Measurements from ENCODE around the gene ATXN7L1. TPM values are rescaled to one million over a fixed set of nuclear protein-coding genes. Genes with fewer than 3 reads are reported as not detected.
A peak's percentile ranks its signal among the peaks of the same experiment; 100 is the strongest.

Gene ATXN7L1
- total RNA-seq, 4 donors from 2014 or later, result 8.0 to 14.1 (median 10.6) TPM

DNA sequence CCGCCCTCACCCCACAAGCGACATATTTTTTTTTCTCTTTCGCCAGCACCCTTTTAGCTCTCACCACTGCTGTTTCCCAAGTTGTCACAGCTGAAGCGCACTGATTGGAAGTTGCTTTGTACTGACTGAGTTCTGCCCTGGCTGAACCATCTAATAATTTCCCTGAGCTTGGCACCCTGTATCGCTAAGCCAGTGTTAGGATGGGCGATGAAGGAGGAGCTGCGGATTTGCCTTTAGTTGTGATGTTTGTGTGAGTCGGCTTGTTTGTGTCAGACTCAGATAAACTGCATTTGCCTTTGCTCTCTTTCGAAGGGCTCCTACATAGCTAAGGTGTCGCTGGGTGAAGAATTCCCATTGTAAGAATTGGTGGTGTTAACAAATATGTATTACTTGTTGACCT, 1.3 kb upstream of the ATXN7L1 start:
- H3K36me3 ChIP-seq, result peaks cover 0 to 6% (median 0%) of the 10 kb centered on the region in 3 donors
- H3K27me3 ChIP-seq, result no peaks in the 10 kb centered on the region
- TF ChIP-seq, protein P1, sequence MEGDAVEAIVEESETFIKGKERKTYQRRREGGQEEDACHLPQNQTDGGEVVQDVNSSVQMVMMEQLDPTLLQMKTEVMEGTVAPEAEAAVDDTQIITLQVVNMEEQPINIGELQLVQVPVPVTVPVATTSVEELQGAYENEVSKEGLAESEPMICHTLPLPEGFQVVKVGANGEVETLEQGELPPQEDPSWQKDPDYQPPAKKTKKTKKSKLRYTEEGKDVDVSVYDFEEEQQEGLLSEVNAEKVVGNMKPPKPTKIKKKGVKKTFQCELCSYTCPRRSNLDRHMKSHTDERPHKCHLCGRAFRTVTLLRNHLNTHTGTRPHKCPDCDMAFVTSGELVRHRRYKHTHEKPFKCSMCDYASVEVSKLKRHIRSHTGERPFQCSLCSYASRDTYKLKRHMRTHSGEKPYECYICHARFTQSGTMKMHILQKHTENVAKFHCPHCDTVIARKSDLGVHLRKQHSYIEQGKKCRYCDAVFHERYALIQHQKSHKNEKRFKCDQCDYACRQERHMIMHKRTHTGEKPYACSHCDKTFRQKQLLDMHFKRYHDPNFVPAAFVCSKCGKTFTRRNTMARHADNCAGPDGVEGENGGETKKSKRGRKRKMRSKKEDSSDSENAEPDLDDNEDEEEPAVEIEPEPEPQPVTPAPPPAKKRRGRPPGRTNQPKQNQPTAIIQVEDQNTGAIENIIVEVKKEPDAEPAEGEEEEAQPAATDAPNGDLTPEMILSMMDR (IDR thresholded peaks at IDR 0.05), result no peak
- intact Hi-C loops (cut with DNase I), result loop anchor here (10.0 kb wide), 1 partner anchor 113 kb away; no protein-coding TSS in a partner anchor
- H3K4me3 ChIP-seq, result peak overlapping the region; percentile 61 to 93 (median 72)
- H3K4me1 ChIP-seq, result peaks cover 5 to 41% (median 20%) of the 10 kb centered on the region in 3 donors
- no peaks in the 10 kb centered on the region for H3K9me3 ChIP-seq
- DNase-seq, result no peak
- peak overlapping the region in 2 of 4 donors; percentile 62 to 91 for H3K27ac ChIP-seq
- WGBS, 2 donors, result 67 to 78% methylated on average over 10 of the region's 10 CpGs

- intact Hi-C loops (cut with DNase I), result loop anchor here (10.0 kb wide), 1 partner anchor 112 kb away; no protein-coding TSS in a partner anchor
- TF ChIP-seq POLR2A (IDR thresholded peaks at IDR 0.05), result no peak
- TF ChIP-seq, protein P1 (IDR thresholded peaks at IDR 0.05), result no peak
- peak overlapping the region; percentile 61 to 93 (median 72) for H3K4me3 ChIP-seq
- peak overlapping the region; percentile 62 to 92 (median 82) for H3K27ac ChIP-seq
- 1 to 6% methylated on average over 13 to 19 of the region's 42 CpGs for WGBS, 2 donors
- H3K9me3 ChIP-seq, result no peaks in the 10 kb centered on the region
- H3K4me1 ChIP-seq, result peaks cover 5 to 41% (median 20%) of the 10 kb centered on the region in 3 donors
- H3K36me3 ChIP-seq, result peaks cover 0 to 6% (median 0%) of the 10 kb centered on the region in 3 donors
- DNase-seq, result no peak
- no peaks in the 10 kb centered on the region for H3K27me3 ChIP-seq
Observed at GRCh38 chr7:105876964-105877601, 684 bp upstream of the ATXN7L1 start.

- DNase-seq, result no peak
- TF ChIP-seq, protein P1 (IDR thresholded peaks at IDR 0.05), result no peak
- no peaks in the 10 kb centered on the region for H3K9me3 ChIP-seq
- H3K27me3 ChIP-seq, result no peaks in the 10 kb centered on the region
- peaks cover 0 to 6% (median 0%) of the 10 kb centered on the region in 3 donors for H3K36me3 ChIP-seq
- intact Hi-C loops (cut with DNase I), result loop anchor here (10.0 kb wide), 1 partner anchor 111 kb away; no protein-coding TSS in a partner anchor
- peak overlapping the region in 3 of 4 donors; percentile 88 to 91 (median 89) for H3K27ac ChIP-seq
- H3K4me3 ChIP-seq, result peak overlapping the region; percentile 69 to 93 (median 72)
- 28 to 33% methylated on average over 4 of the region's 4 CpGs for WGBS, 2 donors
- peaks cover 5 to 40% (median 20%) of the 10 kb centered on the region in 3 donors for H3K4me1 ChIP-seq
Observed at GRCh38 chr7:105875505-105875904, 894 bp downstream of the ATXN7L1 start.

DNA sequence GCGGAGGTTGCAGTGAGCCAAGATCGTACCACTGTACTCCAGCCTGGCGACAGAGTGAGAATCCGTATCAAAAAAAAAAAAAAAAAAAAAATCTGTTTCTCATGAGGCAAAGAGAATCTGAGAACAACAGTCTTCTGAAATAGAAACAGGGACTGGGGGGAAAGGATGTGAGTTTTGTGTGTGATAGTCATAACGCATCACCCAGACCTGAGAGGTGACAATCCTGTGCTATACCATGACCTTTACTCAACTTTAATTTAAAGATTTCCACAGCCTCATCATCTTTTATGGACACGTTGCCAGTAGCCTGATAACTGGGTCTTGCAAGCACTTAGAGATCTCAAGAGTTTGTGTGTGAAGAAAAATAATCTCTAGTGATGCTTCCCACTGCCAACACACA, 2.3 kb downstream of the ATXN7L1 start:
- DNase-seq, result no peak
- WGBS, 2 donors, result 87 to 93% methylated on average over 6 of the region's 6 CpGs
- Histone ChIP-seq H3K4me3 (no peak overlapping the region), H3K27ac (no peak overlapping the region), H3K4me1 (peaks cover 5 to 37% (median 20%) of the 10 kb centered on the region in 3 donors), H3K27me3 (no peaks in the 10 kb centered on the region), H3K36me3 (peaks cover 0 to 8% (median 0%) of the 10 kb centered on the region in 3 donors), H3K9me3 (no peaks in the 10 kb centered on the region)
- intact Hi-C loops (cut with DNase I), result loop anchor here (10.0 kb wide), 1 partner anchor 109 kb away; no protein-coding TSS in a partner anchor
- TF ChIP-seq POLR2A (IDR thresholded peaks at IDR 0.05), result no peak
- TF ChIP-seq, protein P1 (IDR thresholded peaks at IDR 0.05), result no peak

DNA sequence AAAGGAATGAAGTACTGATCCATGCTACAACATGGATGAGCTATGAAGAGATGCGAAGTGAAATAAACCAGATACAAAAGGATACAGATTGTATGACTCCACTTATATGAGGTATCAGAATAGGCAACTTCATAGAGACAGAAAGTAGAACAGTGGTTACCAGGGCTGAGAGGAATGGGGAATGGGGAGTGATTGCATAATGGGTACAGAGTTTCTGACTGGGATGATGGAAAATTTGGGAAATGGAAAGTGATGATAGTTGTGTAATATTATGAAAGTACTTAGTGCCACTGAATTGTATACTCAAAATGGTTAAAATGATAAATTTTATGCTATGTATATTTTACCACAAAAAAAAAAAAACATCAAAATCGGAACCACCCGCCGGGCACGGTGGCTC, 3.9 kb downstream of the ATXN7L1 start:
- TF ChIP-seq POLR2A (IDR thresholded peaks at IDR 0.05), result no peak
- Histone ChIP-seq H3K4me3 (no peak overlapping the region), H3K27ac (no peak overlapping the region), H3K4me1 (peaks cover 5 to 24% (median 8%) of the 10 kb centered on the region in 3 donors), H3K9me3 (no peaks in the 10 kb centered on the region), H3K27me3 (no peaks in the 10 kb centered on the region), H3K36me3 (peaks cover 0 to 21% (median 0%) of the 10 kb centered on the region in 3 donors)
- WGBS, 2 donors, result 96% methylated on average over 5 of the region's 5 CpGs
- intact Hi-C loops (cut with DNase I), result loop anchor here (10.0 kb wide), 1 partner anchor 108 kb away; no protein-coding TSS in a partner anchor
- no peak for DNase-seq

Data from esophagus squamous epithelium (tissue), 5 donors.